ENCODE measurements around the gene SLC12A1.
"Not testable (repeated sequence)": the region's sequence is repeated elsewhere in the genome, so short reads cannot be mapped to it uniquely, and the experiment has no call there.

Gene SLC12A1

DNA sequence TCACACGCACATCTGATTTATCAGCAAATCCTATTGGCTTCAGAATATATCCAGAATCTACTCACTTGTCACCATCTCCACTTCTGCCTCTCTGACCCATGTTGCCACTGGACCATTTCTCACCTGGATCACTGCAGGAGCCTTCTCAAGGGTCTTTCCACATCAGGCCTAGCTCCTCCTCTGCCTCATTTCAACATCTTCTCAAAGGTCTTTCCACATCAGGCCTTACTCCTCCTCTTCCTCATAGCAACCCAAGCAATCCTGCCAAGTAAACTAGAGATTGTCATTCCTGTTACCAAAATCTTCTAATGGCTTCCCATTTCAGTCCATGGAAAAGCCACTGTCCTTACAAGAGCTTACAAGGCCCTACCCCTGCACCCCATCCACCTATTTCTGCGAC, 107.1 kb downstream of the SLC12A1 start:
- no peak for DNase-seq

DNA sequence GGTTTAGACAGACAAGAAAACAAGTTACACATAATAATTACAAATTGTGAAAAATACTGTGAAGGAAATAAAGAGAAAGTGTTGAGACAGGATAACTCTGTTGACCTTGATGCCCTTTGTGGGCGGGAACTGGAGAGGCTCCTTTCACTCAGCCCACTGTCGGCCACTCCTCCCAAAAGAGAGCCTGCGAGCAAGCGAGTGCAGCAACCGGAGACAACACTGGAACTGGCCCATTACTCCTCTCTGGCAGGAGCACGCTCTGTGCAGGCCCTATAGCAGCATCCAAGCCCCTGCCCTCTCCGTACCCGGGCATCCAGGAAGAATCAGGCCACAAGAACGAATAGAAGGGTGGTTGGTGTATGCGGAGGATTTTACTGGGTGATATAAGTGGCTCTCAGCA, 108.9 kb downstream of the SLC12A1 start:
- no peak for DNase-seq

DNA sequence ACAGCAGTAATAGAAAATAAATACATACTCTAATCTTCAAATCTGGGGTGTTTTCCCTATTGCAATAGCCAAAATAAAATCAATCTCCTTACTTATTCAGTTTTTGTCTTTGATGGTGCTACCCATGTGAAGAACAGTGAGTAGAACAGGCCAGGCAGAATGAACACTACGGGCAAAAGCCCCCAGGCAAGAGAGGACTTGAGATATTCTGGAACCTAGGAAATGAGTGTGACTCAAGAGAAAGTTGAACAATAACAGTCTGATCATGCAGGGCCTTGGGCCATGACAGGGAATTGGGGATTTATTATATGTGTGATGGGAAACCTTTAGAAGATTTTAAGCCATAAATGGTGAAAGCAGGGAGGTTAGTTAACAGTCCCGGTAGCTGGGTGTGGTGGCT, 111.1 kb downstream of the SLC12A1 start:
- DNase-seq: no peak

DNA sequence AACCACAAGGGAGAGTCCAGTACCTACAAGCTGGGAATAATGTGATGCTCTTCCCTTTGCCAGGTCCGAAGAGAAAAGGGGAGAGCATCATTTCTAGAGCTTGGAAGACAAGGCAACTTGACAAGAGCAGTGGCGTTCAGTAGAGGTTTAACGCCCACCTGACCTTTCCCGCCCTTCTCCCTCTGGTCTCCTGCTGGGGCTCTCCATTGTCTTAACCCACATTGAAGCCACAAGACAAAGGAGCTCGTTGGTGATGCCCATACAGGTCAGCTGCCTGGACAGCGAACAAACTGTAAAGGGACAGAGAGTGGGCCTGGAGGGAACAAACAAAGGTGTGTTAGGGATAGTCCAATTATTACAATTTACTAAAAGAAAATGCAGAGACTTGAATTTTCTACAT, 112.0 kb downstream of the SLC12A1 start:
- DNase-seq: no peak

DNA sequence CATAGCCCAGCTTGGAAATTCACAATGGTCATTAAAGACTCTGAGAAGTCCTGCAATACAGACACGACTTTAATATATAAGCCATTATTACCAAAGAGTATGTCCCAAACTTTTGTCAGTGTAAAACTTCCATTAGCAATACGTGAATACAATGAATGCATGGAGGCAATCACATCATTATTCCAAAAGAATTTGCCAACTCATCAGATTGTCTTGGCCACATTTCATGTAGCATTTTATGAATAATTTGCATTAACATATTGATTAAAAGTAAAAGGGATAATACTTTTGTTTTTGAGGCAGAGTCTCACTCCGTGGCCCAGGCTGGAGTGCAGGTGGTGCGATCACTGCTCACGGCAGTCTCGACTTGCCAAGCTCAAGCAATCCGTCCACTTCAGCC, 117.2 kb downstream of the SLC12A1 start:
- DNase-seq: no peak

DNA sequence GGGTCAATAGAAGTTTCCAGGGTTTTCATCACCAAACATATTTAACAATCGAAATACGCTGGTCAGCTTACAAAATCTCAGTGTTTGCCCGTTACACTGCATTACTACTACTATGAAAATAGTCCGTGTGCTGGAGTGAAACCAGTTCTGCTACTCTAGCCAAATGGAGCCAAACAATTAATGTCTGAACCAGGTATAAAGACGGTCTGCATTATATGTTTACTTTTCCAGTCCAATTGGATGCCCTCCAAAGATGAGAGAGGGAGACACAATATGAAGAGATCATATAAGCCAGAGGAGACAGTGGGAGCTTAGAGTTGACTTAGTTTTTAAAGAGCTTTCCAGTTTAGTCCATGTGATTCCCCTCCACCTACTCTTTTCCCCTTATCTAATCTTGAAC, 118.8 kb downstream of the SLC12A1 start:
- DNase-seq: no peak

DNA sequence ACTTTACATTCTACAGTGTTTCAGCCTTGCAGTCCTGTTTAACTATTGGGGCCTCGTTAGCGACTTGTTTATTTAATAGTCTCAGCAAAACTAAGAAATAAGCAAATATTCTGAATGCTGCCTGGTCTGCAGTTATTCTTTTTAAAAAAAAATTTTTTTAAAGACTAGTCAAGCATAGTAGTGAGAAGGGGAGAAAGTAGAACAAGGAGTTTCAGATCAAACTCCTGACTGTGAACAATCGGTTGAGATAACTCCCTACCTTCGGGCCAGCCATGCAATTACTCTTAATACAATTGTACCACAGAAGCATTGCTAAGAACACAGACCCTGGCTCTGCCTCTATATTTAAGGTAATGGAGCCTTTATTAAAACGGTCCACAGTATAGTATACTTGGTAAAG, 119.3 kb downstream of the SLC12A1 start:
- no peak for DNase-seq

DNA sequence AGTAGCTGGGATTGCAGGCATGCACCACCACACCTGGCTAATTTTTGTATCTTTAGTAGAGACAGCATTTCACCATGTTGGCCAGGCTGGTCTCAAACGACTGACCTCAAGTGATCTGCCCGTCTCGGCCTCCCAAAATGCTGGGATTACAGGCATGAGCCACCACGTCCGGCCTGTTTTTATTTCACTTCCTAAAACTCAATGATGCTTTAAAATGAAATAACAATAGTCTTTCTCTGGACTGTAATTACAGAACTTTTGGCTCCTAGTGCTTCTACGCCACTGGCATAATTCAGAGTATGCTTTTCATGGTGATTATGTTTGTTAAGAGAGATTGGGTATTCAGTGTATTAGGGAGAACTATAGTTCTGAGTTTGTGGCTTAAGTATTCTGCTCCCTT, 120.1 kb downstream of the SLC12A1 start:
- not testable (repeated sequence) for DNase-seq

DNA sequence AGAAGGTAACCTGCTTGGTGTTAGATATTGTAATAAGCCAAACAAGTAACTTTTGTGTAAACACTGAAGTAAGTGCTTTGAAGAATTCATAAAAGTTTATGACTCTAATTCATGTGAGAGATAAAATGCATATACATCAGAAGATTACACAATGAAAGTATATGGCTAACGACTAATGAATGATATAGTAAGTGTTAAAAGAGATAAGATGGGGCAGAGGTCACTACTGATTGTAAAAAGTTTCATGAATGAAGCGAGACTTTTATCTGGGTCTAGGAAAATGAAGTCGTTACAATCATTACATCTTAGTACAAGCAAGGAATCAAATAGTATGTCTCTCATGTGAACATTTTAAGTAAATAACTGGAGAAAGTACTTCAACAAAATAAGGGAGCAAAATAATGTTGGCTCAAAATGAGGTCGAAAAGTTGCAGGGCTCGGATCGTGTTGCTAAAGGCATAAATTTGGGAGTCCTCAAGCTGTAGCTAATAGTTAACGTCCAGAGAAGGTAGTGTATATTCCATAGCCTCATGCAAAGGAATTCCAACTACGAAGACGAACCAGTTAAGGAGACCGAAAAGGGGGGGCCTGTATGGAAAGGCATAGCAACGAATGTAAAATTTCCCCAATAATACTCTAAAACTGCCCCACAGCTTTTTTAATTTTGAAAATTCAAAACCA, 124.1 kb downstream of the SLC12A1 start:
- DNase-seq: no peak

DNA sequence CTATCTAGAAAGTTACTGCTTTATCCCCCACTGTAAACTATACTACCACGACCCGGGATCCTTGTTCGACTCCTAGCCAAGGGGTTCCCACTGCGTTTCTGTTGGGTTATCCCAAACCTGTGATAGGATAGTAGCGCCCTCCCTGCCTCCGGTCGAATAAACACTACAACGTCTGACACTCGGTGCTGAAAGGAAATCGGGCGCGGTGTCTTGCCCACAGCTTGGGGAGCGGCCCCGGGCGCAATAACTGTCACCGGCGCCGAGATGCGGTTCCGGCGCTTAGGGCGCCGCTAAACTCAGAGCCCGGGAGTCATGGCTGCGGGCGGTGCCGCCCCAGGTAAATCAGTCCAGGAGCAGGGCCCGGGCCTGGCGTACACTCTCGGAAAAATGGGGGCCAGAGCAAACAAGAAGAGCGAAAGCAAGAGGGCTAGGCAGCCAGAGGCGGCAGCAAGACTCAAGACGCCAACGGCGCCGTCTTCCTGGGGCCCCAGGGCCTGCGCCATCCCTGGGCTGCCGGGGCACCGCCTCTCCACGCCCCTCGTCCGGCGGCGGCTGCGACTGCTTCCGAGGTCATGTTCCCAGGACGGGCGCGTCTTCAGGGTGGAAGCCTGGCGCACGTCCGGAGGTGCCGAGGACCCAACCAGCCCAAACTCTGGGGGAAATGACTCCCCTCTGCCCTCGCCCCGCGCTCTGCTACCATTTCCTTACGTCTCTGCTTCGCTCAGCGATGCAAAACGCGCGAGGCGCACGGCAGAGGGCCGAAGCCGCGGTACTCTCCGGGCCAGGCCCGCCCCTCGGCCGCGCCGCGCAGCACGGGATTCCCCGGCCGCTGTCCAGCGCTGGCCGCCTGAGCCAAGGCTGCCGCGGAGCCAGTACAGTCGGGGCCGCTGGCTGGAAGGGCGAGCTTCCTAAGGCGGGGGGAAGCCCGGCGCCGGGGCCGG, 125.0 kb downstream of the SLC12A1 start, which contains the start of gene DUT:
DUT (plus strand) TSS at position 575 of the 941 bp plus-strand sequence; CDS start at position 662, 87 bp downstream.
- peak; percentile 27 for DNase-seq

DNA sequence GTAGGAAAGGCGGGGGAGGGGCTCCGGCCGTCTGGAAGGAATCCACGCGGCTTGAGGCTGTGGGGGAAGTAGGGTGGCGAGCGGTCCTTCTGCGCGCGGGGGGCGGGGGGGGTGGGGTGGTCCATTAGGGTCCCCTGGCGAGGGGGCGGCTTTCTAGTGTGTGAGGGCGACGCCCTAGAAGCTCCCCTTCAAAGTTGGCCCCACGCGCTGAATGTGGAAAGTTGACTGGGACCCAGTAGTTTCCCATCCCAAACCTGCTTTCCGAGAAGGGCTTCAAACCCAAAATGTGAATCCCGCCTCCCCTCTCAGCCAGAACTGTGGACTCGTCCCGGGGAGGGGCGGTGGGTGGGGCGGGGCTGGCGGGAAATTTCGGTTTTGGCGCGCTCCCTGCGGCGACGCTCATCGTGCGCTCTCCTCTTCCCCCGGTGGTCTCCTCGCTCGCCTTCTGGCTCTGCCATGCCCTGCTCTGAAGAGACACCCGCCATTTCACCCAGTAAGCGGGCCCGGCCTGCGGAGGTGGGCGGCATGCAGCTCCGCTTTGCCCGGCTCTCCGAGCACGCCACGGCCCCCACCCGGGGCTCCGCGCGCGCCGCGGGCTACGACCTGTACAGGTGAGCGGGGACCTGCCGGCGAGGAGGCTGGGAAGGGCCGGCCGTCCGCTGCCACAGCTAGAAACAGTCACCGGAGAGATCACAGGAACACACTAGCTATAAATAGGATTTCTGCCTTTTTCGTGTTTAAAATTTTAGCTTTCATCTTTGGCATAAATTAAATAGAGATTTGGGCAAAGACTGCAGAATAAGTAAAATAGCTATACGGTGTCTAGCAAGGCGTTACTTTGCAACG, 125.9 kb downstream of the SLC12A1 start:
- peak; percentile 45 for DNase-seq

DNA sequence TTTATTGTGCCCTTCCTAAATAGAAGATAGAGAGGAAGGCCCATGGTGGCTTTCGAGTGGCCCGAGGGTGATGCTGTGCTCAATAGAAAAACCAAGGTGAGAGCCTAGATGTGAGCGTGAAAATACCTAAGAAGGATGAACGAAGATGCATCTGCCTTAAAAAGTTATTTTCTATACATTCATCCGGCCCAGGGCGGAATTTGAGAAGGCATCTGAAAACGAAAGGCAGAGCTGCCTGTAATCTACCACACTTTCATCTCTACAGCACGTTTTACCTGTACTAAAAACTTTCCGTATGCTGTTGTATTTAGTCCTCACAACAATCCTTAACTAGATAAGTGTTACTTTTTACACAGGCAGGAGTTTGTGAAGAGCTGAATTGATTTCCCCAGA, 126.5 kb downstream of the SLC12A1 start:
- no peak for DNase-seq

DNA sequence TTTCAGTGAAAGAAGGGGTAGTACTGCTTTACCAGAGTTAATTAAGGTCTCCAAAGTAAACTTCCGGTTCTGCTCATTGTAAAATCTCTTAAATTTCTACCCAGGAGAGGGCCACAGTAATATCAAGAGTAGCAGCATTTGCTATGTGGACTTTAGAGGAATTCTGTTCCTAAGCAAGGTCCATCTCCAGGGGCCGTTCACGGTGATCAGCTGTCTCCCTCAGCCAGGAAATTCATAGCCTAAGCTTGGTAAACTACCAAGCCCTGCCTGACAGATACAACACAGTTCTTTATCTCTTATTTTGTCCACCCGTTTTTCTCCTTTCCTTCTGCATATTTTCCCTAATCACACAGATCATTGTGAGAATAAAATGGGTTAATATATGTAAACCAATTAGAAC, 127.4 kb downstream of the SLC12A1 start:
- no peak for DNase-seq

DNA sequence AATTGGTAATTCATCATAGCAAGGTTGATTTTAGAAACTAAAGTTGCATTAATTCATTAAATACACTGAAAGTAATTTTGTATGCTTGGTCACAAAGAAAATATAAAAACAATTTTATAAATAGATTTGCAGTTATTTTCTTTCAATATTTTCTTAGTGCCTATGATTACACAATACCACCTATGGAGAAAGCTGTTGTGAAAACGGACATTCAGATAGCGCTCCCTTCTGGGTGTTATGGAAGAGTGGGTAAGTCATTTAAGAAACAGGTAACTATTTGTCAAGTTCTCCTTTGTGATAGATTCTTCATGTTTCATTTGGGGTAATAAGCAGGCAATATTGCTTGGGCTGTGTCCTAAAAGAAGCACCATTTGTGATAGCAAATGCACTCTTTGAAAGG, 128.2 kb downstream of the SLC12A1 start:
- DNase-seq: no peak

DNA sequence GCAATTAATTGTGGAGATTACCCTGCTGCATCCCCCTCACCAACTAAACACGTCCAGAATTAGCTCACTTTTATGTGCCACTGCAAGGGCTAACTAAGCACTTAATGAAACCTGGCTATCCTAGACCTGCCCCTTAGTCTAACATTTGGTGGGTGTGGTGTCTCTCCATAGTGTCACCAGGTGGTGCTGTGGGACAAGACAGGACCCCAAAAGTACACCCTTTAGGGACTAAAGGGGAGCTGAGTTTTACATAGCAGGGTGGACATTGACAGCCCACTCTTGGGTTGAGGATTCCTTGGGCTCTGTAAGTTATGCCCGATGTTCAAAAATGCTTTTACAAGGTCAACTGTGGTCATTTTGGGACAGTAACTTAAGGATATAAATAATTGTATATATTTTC, 130.8 kb downstream of the SLC12A1 start:
- DNase-seq: no peak

DNA sequence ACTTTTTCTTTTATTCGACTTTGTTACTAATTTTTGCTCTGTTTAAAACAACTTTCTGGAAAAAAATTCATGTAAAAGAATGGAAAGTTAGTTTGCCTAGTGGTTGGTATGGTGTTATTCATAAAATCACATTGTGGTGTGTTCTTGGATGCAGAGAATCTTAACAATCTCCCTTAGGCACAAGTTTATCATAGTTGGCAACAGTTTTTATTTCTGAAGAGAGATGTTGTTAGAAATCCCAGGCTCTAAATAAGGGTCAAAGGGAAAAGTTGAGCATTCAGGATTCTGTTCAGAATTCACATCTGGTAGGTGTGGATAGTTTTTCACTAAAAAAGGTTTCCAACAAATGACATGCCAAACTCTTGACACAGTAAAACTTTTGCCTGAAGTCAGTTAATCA, 131.5 kb downstream of the SLC12A1 start:
- no peak for DNase-seq

DNA sequence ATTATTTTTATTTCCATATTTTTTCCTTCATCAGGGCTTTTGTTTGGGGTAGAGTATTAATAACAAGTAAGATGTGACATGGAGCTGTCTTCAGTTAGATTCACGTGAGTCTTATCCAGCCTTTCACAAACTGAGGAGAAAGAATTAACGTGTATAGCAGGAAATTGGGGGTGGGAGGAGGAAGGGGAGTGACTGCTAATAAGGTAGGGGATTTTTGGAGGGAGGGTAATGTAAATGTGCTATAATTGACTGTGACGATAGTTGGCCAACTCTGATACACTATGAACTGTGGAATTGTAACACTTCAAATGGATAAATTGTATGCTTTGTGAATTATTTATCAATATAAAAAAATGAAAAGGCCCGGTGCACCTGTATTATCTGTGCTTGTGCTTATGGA, 134.0 kb downstream of the SLC12A1 start:
- no peak for DNase-seq

DNA sequence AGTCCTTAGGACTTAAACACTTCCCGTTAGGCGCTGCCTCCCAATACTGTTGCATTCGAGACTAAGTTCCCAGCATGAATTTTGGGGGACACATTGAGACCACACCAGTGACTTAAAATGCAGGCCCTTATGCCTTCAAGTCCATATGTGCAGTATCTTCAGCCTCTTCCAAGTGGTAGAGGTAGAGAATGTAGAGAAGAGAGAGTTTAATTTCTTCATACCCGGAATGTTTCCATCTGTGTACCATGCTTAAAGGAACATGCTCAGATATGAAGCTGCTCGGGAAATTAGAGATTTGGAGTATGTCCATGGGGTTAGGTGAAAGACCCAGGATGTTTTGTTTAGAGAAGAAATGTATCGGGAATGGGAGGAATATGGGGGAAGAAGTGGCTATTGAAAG, 137.8 kb downstream of the SLC12A1 start:
- DNase-seq: no peak

DNA sequence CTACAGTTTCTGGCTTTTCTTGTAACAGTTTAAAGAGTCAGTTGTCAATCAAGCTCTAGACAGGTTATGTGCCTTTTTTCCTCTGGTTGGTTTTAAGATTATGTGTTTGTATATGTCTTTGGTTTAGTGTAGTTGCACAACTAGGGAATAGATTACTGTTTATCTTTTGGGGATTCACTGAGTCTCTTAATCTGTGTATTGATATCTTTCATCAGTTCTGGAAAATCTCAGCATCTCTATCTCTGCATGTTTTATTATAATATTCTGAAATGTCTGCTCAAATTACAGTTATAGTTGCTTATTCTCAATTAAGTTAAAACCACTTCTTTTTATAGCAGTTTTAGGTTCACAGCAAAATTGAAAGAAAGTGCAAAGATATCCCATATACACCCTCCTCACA, 139.4 kb downstream of the SLC12A1 start:
- no peak for DNase-seq

DNA sequence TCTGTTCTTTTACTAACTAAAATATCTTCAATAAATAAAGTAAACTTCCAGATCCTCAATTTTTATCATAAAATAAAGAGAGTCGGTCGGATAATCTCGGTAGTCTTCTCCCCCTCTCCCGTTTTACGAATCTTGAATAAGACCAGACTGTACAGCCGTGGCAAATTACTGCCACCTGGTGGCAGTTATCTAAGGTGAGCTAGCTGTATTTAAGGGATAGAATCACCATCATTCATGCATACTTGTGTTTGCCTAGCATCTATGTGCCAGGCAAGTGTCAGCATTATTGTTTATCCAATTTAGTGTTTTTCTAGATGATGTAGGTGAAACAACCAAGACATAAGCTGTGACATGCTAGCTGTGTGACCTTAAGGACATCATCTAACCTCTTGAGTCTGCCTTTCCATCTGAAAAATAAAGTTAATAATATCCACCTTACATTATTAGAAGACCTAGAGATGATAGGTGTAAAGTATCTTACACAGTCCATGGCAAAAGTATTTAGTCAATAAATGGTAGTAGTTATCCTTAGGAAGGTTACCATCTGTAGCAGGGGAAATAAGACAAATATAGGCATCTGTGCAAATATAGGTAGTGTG, 146.5 kb downstream of the SLC12A1 start:
- DNase-seq: peak; percentile 78

Measured in NCI-H1694 (cell line).